ENCODE results near the gene CEMIP. TPM values are rescaled to one million over a fixed set of nuclear protein-coding genes. Genes with fewer than 3 reads are reported as not detected.

CEMIP gene
- total and polyA plus RNA-seq, 2 of the 8 experiments (the other 6 are each of a cell fraction or from before 2014, with no cell fraction given) = 0.11 to 0.60 TPM

- Histone ChIP-seq H2AK5ac (ENCODE audit: low read depth, low read length) (peak overlapping the region; percentile 93), H3K56ac (replicated peaks; ENCODE audit: insufficient read length, low read depth, low read length) (no peak overlapping the region), H2BK12ac (ENCODE audit: low read depth, low read length) (peak overlapping the region; percentile 94), H3K79me2 (ENCODE audit: control insufficient read depth in 1 of 2, insufficient read depth in 2 of 2, low read length in 2 of 2) (no peaks in the 10 kb centered on the region), H3K9me3 (ENCODE audit: insufficient read depth in 2 of 2, low read depth in 1 of 2, low read length in 1 of 2) (no peaks in the 10 kb centered on the region), H3K4me3 (ENCODE audit: extremely low read depth in 1 of 4, insufficient read depth in 2 of 4, low read depth in 3 of 4, low read length in 4 of 4) (no peak overlapping the region), H3K23me2 (ENCODE audit: low read depth, low read length) (no peaks in the 10 kb centered on the region), H2BK120ac (replicated peaks; ENCODE audit: low read depth, low read length) (no peak overlapping the region), H2AFZ (ENCODE audit: low read length) (no peak overlapping the region), H2BK15ac (ENCODE audit: low read length) (peak overlapping the region; percentile 89; the same call in 1 of the 2 replicates), H4K8ac (ENCODE audit: extremely low read depth, insufficient read depth, low read length) (no peak overlapping the region), H3K4me1 (replicated peaks in 1 of 4; ENCODE audit: control insufficient read depth in 3 of 4, insufficient read depth in 4 of 4, low read length in 3 of 4) (peaks cover 0 to 16% (median 6%) of the 10 kb centered on the region in 4 experiments; a peak in 5 of 7 replicates), H3K79me1 (ENCODE audit: low read depth, low read length) (peaks cover 7% of the 10 kb centered on the region), H3K18ac (ENCODE audit: extremely low read depth, low read length) (peak overlapping the region; percentile 24; the same call in 1 of the 2 replicates), H3K4me2 (ENCODE audit: insufficient read depth in 1 of 2, low read depth in 2 of 2, low read length in 2 of 2) (no peak overlapping the region; a peak in 1 of 4 replicates), H4K20me1 (replicated peaks in 1 of 2; ENCODE audit: control insufficient read depth in 1 of 2, insufficient read depth in 2 of 2, low read length in 2 of 2) (no peaks in the 10 kb centered on the region), H3K27me3 (replicated peaks in 1 of 4; ENCODE audit: control insufficient read depth in 3 of 4, extremely low read depth in 1 of 4, insufficient read depth in 3 of 4, low read length in 3 of 4) (no peaks in the 10 kb centered on the region), H3K36me3 (ENCODE audit: control insufficient read depth in 2 of 4, insufficient read depth in 4 of 4, low read length in 3 of 4) (peaks cover 0 to 19% (median 2%) of the 10 kb centered on the region in 4 experiments; a peak in 3 of 8 replicates), H3K23ac (ENCODE audit: insufficient read length) (no peak overlapping the region), H3K14ac (ENCODE audit: insufficient read length) (no peak overlapping the region), H2BK20ac (ENCODE audit: low read length) (peak overlapping the region; percentile 87), H3K27ac (ENCODE audit: low read depth, low read length) (no peak overlapping the region), H4K5ac (ENCODE audit: insufficient read length, low read depth, low read length) (no peak overlapping the region), H2BK5ac (ENCODE audit: low read depth, low read length) (peak overlapping the region; percentile 91), H3K4ac (replicated peaks; ENCODE audit: insufficient read length, low read depth, low read length) (peak overlapping the region; percentile 70), H3K9ac (replicated peaks in 1 of 4; ENCODE audit: extremely low read depth in 1 of 4, low read depth in 3 of 4, low read length in 3 of 4) (no peak overlapping the region), H4K91ac (replicated peaks; ENCODE audit: insufficient read length, low read length) (no peak overlapping the region)
- 88% methylated on average over 12 of the region's 12 CpGs; no CpG with 5 or more reads in 1 of the 2 experiments for WGBS, 2 experiments (ENCODE audit: extremely low coverage in 1 of 2, insufficient coverage in 1 of 2, insufficient read length in 1 of 2, insufficient replicate concordance in 2 of 2, low coverage in 1 of 2, low lambda C conversion rate in 2 of 2, missing lambda C conversion rate in 1 of 2)
- FAIRE-seq (no peak), DNase-seq (ENCODE audit: low read depth in 1 of 2, low spot score in 2 of 2) (no peak)
- ChIA-PET CTCF (ENCODE audit: partially characterized antibody) (interaction anchor here (1.0 to 9.0 kb wide), 10 partner anchors 8 to 386 kb away, joined by 3 to 71 read pairs (median 4); partner anchors contain the start of gene CEMIP), POLR2A (ENCODE audit: partially characterized antibody) (interaction anchor here (1.5 kb wide), 1 partner anchor 15 kb away, joined by 4 read pairs; no protein-coding TSS in a partner anchor)
- TF ChIP-seq TAF1 (IDR thresholded peaks at IDR 0.05; ENCODE audit: low read depth, low read length) (no peak), PHF8 (conservative IDR thresholded peaks at IDR 0.05; ENCODE audit: low read depth, low read length) (no peak), CEBPB (IDR thresholded peaks at IDR 0.05; ENCODE audit: low read depth, low read length) (no peak), CTCF (IDR thresholded peaks at IDR 0.05; ENCODE audit: control extremely low read depth in 1 of 3, insufficient read depth in 1 of 3, low read depth in 1 of 3, low read length in 3 of 3) (peak in 1 of 3 experiments; percentile 5; a peak in 1 of 4 replicates)
Observed at GRCh38 chr15:80953001-80953952, 174.1 kb downstream of the CEMIP start.
